SU-DHL-6 (cell line): ENCODE measurements around the gene TBC1D5.

ENCODE experiments used
- EZH2phosphoT487 ChIP-seq: fragments of 200-600 bp; sonication (generic), shearing (Covaris generic); conservative IDR thresholded peaks from 2 replicates; pipeline ENCODE4 v1.6.1; 2018; ENCODE audit warnings: mild to moderate bottlenecking, antibody characterized with exemption, low read length, moderate library complexity, mixed read lengths
- TF ChIP-seq, protein P1 (sequence below): fragments of 200-600 bp; sonication (generic); IDR thresholded peaks from one replicate; pipeline ENCODE4 v1.5.1; 2017; ENCODE audit warnings: antibody characterized with exemption, mild to moderate bottlenecking, low read length, moderate library complexity; ENCODE audit not compliant: insufficient read depth, poor library complexity, severe bottlenecking

- TF ChIP-seq, protein P1, sequence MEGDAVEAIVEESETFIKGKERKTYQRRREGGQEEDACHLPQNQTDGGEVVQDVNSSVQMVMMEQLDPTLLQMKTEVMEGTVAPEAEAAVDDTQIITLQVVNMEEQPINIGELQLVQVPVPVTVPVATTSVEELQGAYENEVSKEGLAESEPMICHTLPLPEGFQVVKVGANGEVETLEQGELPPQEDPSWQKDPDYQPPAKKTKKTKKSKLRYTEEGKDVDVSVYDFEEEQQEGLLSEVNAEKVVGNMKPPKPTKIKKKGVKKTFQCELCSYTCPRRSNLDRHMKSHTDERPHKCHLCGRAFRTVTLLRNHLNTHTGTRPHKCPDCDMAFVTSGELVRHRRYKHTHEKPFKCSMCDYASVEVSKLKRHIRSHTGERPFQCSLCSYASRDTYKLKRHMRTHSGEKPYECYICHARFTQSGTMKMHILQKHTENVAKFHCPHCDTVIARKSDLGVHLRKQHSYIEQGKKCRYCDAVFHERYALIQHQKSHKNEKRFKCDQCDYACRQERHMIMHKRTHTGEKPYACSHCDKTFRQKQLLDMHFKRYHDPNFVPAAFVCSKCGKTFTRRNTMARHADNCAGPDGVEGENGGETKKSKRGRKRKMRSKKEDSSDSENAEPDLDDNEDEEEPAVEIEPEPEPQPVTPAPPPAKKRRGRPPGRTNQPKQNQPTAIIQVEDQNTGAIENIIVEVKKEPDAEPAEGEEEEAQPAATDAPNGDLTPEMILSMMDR: no peak
- no peak for TF ChIP-seq EZH2phosphoT487
Measured at GRCh38 chr3:17158941-17159682, 583.3 kb downstream of the TBC1D5 start.
